Measurements from ENCODE around the gene CEP83.

GRCh38 chr12:94384030-94384429 is 75.6 kb downstream of the CEP83 start:
- TF ChIP-seq CTCF (IDR thresholded peaks at IDR 0.05) (no peak), POLR2A (IDR thresholded peaks at IDR 0.05; ENCODE audit: low read depth) (no peak)
